CD4-positive, alpha-beta T cell treated with Interleukin-17A for 1 hour (primary cell): ENCODE results near the gene USP33.
A peak's percentile ranks its signal among the peaks of the same experiment; 100 is the strongest.
"Not testable (repeated sequence)": the region's sequence is repeated elsewhere in the genome, so short reads cannot be mapped to it uniquely, and the experiment has no call there.

ENCODE experiments used
- DNase-seq: peaks from one replicate; pipeline ENCODE4 v3.0.0-alpha.2; 2020

The USP33 gene

DNA sequence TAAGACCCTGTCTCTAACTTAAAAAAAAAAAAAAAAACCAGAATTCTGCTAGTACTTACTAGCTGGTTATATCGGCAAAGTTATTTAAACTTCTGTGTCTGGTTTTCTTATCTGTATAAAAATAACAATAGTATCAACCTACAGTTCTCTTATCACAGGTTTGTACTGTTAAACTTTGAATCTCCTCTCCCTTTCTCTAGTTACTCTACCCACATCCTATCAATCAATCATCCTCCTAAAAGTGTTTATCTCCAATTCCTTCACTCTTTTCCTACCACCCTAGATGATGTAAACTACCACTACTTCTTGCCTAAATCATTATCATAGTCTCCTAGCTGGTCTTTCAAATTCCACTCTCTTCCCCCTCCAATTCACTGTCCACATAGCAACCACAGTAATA, 27.6 kb downstream of the USP33 start:
- DNase-seq: no peak

DNA sequence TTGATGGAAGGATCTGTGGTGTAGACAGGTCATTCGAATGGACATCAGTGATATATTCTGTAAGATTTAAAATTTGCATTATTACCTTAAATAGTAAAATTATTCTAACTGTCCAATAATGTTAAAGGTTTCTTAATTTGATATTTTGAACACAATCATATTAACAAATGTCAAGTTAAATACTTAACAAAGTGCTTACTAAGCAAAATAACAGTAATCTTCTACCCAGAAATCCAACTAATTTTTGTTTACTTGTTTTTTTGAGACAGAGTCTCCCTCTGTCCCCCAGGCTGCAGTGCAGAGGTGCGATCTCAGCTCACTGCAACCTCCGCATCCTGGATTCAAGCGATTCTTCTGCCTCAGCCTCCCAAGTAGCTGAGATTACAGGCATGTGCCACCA, 33.9 kb downstream of the USP33 start:
- no peak for DNase-seq

DNA sequence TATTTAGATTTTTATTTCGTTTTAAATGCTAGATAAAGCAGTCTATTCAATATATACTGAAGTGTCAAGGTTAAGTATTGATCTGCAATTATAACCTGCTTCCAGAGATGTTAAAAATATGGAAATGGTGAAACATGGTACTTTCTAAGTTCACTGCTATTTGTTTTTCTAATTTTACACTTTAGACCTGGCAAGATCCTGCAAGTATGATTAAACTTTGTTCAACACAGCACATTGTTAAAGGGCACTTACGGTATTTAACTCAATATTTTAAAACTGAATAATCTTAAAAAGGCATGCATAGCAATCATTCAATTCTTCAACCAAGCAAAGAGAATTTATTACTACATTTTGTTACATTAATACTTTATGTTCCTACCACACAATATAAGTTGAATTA, 41.5 kb downstream of the USP33 start:
- no peak for DNase-seq

DNA sequence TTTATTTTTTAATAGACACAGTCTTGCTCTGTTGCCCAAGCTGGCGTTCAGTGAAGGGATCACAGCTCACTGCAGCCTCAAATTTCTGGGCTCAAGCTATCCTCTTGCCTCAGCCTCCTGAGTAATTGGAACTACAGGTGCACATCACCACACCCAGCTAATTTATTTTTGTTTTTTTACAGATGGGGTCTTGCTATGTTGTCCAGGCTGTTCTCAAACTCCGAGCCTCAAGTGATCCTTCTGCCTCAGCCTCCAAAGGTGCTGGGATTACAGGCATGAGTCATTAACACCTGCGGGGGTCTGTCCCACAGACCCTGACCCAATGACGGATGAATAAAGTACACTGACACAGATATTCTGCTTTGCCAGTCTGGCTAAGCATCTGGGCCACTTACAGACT, 43.6 kb downstream of the USP33 start:
- DNase-seq: no peak

DNA sequence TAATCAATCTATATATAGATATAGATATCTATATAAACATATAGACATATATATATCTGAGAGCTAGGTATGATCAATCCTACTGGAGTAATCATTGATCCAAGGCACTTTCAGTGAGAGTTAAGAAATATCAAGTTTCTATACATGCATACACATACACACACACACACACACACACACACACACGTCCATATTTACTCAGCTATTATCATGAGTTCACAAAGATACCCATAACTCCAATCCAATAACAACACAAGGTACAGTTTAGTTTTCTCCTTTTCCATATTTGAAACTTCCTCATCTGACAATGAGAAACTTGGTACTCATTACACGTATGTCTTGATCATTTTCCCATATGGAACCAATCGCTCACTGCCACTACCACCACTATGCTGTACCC, 49.9 kb downstream of the USP33 start:
- no peak for DNase-seq

DNA sequence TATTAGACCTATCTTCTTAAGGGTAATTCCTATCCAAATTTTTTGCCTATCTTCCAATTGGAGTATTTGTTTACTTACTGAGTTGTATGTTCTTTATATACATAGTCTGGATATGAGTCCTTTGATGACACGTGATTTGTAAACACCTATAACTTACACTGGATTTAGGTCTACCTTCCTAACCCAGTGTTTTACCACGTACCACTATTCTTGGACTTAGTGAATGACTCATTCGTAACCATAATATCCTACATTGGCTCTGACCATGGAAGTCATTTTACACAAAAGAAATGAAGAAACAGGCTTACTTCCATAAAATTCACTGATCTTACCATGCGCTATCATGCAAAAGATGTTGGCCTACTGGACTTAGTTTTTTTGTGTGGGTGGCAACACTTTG, 53.3 kb downstream of the USP33 start:
- DNase-seq: no peak

DNA sequence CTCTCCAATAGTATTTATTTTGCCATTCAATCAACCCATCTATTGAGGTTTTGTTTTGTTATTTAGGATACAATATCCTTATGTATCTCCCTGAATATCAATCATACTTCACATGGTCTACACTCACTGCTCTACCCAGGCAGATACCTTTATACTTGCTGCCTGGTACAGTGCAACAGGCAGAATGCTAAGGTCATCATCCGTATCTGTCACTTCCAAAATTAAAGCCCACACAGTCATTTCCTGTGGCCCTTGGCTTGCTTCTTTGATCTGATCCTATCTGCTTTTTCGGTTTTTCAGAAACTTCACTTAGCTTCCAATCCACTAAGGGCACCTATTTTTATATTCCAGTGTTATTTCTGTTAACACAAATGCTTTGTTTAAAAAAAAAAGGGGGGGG, 54.9 kb downstream of the USP33 start:
- no peak for DNase-seq

DNA sequence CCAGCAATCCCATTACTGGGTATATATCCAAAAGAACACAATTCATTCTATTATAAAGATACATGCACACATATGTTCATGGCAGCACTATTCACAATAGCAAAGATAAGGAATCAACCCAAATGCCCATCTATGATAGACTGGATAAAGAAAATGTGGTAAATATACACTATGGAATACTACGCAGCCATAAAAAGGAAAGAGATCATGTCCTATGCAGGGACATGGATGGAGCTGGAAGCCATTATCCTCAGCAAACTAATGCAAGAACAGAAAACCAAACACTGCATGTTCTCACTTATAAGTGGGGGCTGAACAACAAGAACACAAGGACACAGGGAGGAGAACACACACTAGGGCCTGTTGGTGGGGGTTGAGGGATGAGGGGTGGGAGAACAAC, 60.0 kb downstream of the USP33 start:
- DNase-seq: not testable (repeated sequence)

DNA sequence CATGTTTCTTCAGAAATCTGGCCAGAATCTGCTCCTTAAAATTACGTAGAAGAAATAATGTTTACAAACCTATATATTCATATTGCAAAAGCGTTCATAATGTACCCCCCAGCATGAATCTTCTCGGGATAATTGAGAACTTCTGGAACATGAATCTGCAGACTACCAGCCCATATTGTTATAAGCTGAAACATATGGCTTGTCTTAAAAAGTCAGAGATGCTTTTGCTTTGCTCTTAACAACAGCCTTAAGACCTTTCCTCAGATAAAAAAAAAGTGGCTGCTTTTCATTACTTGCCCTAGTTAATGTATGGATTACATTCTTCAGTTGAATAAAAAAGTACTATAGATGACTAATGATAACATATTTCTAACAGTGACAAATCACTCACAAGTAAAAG, 62.2 kb downstream of the USP33 start:
- DNase-seq: no peak

DNA sequence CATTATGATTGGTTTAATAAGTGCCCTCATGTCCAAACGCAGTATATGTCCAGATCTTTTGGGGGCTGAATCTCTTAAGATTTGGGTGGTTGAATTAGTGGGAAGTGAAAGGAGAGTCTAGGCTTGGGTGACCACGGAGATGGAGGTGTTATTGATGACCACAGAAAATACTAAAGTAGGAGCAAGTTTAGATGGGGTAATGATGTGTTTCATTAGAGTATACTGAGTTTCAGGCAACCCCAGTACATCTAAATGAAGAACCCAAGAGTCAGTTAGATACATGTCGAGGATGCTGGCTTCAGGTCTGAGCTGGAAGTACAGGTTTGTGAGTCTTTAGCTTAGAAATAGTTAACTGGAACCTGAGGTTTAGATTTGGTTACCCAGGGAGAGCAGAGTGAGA, 70.7 kb downstream of the USP33 start:
- DNase-seq: no peak

DNA sequence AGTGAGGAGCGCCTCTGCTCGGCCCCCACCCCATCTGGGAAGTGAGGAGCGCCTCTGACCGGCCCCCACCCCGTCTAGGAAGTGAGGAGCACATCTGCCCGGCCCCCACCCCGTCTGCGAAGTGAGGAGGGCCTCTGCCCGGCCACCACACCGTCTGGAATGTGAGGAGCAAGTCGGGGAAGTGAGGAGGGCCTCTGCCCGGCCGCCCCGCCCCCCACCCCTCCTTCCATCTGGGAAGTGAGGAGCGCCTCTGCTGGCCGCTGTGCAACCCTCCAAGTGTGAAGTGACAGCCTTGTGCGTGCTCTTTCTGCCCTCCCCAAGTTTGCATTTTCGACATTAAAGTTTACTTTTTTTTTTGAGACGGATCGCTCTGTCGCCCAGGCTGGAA, 72.1 kb downstream of the USP33 start:
- peak; percentile 10 for DNase-seq

DNA sequence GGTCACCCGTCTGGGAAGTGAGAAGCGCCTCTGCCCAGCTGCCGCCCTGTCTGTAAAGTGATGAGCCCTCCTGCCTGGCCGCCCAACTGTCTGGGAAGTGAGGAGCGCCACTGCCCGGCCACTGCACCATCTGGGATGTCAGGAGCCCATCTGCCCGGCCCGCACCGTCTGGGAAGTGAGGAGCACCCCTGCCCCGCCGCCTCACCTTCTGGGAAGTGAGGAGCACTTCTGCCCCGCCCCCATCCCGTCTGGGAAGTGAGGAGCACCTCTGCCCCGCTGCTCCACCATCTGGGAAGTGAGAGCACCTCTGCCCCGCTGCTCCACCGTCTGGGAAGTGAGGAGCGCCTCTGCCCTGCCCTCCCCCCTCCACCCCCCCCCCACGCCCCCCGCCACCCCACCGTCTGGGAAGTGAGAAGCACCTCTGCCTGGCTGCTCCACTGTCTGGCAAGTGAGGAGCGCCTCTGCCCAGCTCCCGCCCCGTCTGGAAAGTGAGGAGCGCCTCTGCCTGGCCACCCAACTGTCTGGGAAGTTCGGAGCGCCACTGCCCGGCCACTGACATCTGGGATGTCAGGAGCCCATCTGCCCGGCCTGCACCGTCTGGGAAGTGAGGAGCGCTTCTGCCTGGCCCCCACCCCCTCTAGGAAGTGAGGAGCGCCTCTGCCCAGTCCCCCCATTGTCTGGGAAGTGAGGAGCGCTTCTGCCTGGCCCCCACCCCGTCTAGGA, 72.7 kb downstream of the USP33 start:
- DNase-seq: no peak

DNA sequence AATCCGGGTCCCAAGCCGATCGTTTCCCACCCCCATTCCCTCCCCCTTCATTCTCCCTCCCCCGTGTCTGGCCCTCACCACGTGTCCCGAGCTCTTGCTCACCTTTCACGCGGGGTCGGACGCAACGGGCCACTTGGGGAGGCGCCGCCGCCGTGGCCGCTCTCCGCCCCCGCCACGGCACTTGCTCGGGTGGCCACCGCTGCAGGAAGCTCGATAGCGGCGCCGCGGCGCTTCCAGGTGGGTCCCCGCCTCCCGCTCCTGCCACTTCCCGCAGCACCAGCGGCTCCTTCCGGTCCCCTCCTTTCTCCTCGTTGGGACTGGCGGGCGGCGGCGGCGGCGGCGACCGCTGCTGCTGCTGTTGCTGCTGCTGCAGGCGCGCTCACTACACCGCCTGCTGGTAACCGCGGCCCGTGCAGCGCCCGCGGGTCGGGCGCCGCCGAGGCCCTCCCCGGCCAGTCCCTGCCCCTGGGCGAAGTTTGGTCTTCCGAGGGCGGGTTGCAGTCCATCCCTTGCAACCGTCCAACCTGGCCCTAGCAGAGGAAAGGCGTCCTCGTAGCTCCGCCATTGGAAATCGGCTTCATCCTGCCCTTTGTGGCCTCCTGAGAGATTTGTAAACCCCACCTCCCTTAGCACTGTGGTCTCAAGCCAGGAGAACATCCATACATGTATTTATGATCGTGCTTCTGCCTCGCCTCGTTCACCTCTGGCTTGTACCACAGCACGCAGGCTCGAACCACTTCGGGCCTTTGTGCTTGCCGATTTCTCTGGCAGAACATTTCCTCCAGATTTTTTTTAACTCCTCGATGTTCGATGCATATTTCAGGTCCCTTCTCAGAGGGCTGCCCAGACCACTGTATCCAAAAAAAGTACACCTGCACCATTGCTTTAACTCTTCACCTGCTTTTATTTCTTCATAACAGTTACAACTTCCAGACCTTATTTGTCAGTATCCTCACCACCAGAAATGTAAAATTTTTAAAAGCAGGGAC, 76.2 kb downstream of the USP33 start:
- peak; percentile 92 for DNase-seq

DNA sequence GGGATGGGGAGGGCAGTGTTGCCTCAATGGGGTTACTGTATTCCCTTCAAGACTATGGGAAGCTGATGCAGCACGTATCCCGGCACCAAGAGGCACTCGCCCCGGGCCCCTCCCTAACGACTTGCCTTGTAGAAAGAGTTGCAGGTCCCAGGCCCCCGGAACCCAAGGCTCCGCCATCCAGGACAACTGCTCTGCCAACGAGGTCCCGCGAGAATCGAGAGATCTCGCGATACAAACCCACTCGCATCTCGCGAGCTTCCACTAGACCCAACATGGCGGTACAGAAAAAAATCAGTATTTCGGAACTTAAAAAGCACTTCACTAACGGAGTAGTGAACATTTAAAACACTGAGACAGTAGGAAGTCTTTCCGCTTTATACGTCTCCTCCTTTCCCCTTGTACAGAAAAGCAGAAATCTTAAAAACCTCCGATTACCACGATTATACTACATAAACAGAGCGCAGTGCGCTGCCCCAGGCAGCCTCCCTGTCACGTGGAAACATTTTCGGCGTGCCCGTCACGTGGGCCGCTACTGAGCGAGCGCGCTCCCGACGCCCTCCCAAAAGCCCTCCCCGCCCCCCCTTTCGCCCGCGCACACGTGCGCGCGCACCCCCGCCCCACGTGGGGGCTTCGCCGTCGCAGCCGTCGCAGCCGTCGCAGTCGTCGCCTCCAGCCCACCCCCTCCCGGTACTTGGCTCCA, 77.0 kb downstream of the USP33 start, which contains the start of gene ZZZ3:
Gene ZZZ3 (minus strand): TSS at position 199 of the 700 bp plus-strand sequence. CDS start 49,304 bp downstream, outside the sequence.
- peak; percentile 96 for DNase-seq

DNA sequence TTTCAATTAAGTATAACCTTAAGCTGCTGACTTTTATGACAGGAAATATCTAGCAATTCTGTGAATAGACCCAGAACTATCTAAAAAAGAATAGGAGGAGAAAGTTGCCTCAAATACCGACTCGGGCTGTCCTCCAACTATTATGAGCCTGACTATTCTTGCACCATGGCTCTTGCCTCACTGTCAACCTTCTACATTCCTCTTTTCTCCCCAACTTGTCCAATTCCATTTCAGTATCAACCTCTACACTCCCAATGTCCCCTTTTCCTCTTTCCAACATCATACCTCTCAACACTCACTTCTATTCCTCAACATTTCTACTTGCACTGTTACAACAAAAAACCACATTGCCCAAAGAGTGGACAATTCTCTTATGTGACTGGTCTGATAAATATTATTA, 79.5 kb downstream of the USP33 start:
- no peak for DNase-seq

DNA sequence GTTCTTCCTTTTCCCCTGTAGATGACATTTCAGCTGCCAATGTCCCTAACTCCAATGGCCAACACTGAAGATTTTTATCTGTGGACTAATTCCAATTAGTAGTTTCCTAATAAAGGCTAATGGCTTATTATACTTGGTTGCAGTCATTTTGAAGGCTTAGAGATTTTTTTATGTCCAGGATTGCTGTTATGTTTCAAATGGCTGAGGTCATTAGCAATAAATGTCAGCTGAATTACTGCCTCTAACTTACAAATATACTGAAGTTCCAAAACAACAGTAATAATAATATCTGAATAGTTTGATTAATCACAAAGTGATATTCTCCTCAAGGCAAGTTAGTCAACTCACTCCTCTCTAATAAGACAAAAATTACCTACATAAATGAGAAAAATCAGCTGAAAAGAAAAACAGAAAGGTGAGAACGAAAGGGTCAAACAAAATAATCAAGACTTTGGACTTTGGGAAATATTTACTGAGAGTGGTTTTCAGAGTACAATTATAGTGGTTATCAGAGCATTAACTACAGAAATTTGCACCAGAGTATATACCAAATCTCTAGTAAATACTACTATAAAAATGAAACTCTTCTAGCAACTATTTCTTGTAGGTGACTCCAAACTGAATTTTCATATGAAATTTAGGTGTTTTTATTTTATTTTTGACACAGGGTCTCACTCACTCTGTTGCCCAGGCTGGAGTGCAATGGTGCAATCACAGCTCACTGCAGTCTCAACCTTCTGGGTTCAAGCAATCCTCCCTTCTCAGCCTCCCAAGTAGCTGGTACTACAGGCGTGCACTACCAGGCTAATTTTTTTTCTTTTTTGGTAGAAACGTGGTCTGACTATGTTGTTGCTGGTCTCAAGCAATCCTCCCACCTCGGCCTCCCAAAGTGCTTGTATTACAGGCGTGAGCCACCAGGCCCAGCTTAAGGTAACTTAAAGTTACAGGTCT, 80.7 kb downstream of the USP33 start:
- no peak for DNase-seq

DNA sequence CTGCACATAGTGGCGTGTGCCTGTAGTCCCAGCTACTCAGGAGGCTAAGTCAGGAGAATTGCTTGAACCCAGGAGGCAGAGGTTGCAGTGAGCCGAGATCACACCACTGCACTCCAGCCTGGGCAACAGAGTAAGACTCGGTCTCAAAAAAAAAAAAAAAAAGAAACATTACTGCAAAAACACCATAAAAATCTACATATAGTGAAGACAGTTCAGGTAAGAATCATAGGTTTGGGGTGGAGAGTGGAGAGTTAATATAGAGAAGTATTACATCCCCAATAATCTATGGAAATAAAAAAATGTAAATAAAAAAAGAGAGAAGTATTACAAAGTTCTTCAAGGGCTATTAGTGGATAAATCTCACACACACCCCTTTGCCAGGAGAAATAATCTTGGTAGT, 84.8 kb downstream of the USP33 start:
- DNase-seq: not testable (repeated sequence)

DNA sequence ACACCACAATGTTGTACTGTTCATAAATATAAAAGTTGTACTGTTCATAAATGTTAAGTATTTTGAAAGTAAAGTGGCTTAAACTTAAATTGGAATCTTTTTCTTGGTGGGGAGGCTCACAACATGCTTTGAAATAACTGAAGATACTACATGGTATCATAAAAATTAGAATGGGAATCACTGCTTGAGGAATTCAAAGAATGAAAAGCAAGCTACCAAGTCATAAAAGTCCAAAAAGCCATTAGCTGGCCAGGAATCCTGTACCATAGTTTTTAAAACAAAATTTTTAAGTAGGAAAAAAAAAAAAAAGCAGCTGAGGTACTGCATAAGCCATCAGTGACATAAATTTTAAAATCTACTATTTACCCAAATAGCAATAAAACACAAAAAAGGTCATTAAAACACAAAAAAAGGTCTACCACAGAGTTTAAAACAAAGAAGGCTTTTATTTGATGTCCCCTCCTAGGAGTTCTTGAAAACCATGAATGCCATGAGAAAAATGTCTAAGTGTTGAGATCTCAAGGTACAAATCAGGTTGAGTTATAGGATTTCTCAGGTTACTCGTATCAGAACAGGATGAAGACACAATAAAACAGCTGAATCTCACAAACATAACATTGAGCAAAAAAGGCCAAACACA, 85.8 kb downstream of the USP33 start:
- no peak for DNase-seq

DNA sequence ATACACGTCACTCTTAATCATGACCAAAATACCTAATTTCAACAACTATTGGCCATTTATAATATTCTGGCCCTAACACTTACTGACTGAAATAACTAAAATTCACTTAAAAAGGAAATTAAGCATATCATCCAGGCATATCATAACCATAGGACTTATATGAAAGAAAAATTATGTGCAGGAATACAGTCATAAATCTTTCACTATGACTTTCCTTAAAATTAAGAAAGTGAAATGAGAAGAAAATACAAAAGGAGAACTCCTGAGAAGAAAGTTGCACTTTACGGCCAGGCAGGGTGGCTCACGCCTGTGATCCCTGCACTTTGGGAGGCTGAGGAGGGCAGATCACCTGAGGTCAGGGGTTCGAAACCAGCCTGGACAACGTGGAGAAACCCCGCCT, 86.6 kb downstream of the USP33 start:
- DNase-seq: no peak

DNA sequence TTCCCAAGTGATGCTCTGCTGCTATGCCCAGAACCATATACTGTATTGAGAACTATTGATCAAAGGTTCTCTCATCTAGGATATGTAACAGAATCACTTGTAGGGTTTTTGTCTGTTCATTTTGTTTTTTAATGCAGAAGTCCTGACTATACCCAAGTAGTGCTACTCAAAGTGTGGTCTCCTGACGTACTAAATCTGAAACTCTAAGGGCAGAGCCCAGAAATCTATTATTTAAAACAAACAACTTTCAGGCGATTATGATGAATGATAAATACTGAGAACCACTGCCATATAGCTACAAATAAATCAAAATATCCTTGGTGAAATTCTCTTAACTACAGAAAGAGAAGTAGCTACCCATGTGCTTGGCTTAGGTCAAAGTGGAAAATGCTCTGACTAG, 87.3 kb downstream of the USP33 start:
- no peak for DNase-seq

DNA sequence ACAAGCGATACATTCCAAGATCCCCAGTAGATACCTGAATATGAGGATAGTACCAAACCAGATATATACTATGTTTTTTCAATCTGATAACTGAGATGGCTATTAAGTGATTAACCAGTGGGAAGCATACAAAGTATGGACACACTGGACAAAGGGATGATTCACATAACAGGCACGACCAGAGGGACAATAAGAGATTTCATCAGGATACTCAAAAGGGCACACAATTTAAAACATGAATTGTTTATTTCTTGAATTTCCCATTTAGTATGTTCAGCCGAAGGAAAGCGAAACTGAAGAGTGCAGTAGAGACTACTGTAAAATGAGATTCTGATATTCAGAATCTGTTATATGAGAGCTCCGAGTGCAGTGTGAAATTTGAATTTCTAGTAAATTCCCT, 87.8 kb downstream of the USP33 start:
- no peak for DNase-seq

DNA sequence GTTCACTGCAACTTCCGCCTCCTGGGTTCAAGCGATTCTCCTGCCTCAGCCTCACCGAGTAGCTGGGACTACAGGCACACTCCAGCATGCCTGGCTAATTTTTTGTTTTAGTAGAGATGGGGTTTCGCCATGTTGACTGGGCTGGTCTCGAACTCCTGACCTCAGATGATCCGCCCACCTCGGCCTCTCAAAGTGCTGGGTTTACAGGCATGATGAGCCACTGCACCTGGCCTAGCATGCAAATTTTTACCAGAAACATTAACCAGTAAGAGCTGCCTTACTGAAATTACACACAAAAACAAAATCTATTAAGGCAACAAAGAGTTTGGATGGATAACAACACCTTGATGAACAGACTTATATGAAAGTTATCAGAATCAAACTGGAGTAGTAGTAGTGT, 89.3 kb downstream of the USP33 start:
- DNase-seq: no peak
